ENCODE results near the gene KCNG2.

DNA sequence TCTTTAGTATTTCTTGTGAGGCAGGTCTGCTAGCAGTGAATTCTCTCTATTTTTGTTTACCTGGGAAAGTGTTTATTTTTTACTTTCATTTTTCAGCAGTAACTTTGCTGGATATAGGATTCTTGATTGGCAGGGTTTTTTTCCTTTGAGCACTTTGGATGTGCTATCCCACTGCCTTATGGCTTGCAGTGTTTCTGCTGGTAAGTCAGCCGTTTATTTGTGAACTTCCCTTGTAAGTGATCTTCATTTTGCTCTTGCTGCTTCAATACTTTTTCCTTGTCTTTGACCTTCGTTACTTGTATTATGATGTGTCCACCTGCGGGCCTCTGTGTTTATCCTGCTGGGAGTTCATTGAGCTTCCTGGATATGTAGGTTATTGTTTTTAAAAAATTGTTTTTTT lies 99.0 kb downstream of the KCNG2 start:
- no peak for TF ChIP-seq EZH2phosphoT487 (IDR thresholded peaks at IDR 0.05)
- TF ChIP-seq, protein P1, sequence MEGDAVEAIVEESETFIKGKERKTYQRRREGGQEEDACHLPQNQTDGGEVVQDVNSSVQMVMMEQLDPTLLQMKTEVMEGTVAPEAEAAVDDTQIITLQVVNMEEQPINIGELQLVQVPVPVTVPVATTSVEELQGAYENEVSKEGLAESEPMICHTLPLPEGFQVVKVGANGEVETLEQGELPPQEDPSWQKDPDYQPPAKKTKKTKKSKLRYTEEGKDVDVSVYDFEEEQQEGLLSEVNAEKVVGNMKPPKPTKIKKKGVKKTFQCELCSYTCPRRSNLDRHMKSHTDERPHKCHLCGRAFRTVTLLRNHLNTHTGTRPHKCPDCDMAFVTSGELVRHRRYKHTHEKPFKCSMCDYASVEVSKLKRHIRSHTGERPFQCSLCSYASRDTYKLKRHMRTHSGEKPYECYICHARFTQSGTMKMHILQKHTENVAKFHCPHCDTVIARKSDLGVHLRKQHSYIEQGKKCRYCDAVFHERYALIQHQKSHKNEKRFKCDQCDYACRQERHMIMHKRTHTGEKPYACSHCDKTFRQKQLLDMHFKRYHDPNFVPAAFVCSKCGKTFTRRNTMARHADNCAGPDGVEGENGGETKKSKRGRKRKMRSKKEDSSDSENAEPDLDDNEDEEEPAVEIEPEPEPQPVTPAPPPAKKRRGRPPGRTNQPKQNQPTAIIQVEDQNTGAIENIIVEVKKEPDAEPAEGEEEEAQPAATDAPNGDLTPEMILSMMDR (IDR thresholded peaks at IDR 0.05) = no peak

All from neural progenitor cell (in vitro differentiated cells).